NCI-H2171 (cell line): ENCODE measurements around the gene ASCC3.

Experiments used
- DNase-seq: peaks from one replicate; lab custom pipeline; 2025; lab: John Stamatoyannopoulos, UW

Gene ASCC3

GRCh38 chr6:100724696-100725095, 156.4 kb downstream of the ASCC3 start:
- no peak for DNase-seq

GRCh38 chr6:100724222-100724621, 156.9 kb downstream of the ASCC3 start:
- no peak for DNase-seq

GRCh38 chr6:100721256-100721655, 159.9 kb downstream of the ASCC3 start:
- no peak for DNase-seq

GRCh38 chr6:100719883-100720682, 161.0 kb downstream of the ASCC3 start:
- DNase-seq: no peak

- no peak for DNase-seq
Measured at GRCh38 chr6:100712997-100713396, 168.1 kb downstream of the ASCC3 start.

- no peak for DNase-seq
Measured at GRCh38 chr6:100706491-100706890, 174.6 kb downstream of the ASCC3 start.

- DNase-seq: no peak
Measured at GRCh38 chr6:100704961-100705360, 176.2 kb downstream of the ASCC3 start.

- DNase-seq: no peak
Measured at GRCh38 chr6:100701728-100702127, 179.4 kb downstream of the ASCC3 start.

GRCh38 chr6:100700009-100700408, 181.1 kb downstream of the ASCC3 start:
- DNase-seq: no peak

- no peak for DNase-seq
Measured at GRCh38 chr6:100695445-100695844, 185.7 kb downstream of the ASCC3 start.

GRCh38 chr6:100693249-100693927, 187.7 kb downstream of the ASCC3 start:
- DNase-seq: no peak

GRCh38 chr6:100691972-100692371, 189.2 kb downstream of the ASCC3 start:
- no peak for DNase-seq

GRCh38 chr6:100686216-100686615, 194.9 kb downstream of the ASCC3 start:
- no peak for DNase-seq

- DNase-seq: no peak
Measured at GRCh38 chr6:100685747-100686146, 195.4 kb downstream of the ASCC3 start.

- DNase-seq: no peak
Measured at GRCh38 chr6:100680163-100680562, 201.0 kb downstream of the ASCC3 start.

GRCh38 chr6:100678027-100678426, 203.1 kb downstream of the ASCC3 start:
- no peak for DNase-seq

- DNase-seq: no peak
Measured at GRCh38 chr6:100677240-100677639, 203.9 kb downstream of the ASCC3 start.

GRCh38 chr6:100673641-100674040, 207.5 kb downstream of the ASCC3 start:
- no peak for DNase-seq

GRCh38 chr6:100671740-100672139, 209.4 kb downstream of the ASCC3 start:
- no peak for DNase-seq

- DNase-seq: no peak
Measured at GRCh38 chr6:100670056-100670455, 211.1 kb downstream of the ASCC3 start.

GRCh38 chr6:100665041-100665380, 216.1 kb downstream of the ASCC3 start:
- no peak for DNase-seq

- DNase-seq: no peak
Measured at GRCh38 chr6:100664274-100665040, 216.7 kb downstream of the ASCC3 start.
